ENCODE data around the gene ANKRD55.

GRCh38 chr5:56176155-56176798, 56.9 kb downstream of the ANKRD55 start:
- TF ChIP-seq CTCF (IDR thresholded peaks at IDR 0.05) (no peak), POLR2AphosphoS5 (IDR thresholded peaks at IDR 0.05) (peak; percentile 47 to 78 (median 57)), POLR2A (IDR thresholded peaks at IDR 0.05) (no peak)

All from sigmoid colon (tissue), 4 donors.